GM21390 (cell line): Measurements from ENCODE around the gene LCOR.
"Not testable (repeated sequence)": the region's sequence is repeated elsewhere in the genome, so short reads cannot be mapped to it uniquely, and the experiment has no call there.

Source experiments
- ATAC-seq: cut with Tn5 transposase; IDR thresholded peaks from one replicate; pipeline ENCODE4 v1.9.1; 2021; ENCODE audit not compliant: unreplicated experiment

LCOR gene

DNA sequence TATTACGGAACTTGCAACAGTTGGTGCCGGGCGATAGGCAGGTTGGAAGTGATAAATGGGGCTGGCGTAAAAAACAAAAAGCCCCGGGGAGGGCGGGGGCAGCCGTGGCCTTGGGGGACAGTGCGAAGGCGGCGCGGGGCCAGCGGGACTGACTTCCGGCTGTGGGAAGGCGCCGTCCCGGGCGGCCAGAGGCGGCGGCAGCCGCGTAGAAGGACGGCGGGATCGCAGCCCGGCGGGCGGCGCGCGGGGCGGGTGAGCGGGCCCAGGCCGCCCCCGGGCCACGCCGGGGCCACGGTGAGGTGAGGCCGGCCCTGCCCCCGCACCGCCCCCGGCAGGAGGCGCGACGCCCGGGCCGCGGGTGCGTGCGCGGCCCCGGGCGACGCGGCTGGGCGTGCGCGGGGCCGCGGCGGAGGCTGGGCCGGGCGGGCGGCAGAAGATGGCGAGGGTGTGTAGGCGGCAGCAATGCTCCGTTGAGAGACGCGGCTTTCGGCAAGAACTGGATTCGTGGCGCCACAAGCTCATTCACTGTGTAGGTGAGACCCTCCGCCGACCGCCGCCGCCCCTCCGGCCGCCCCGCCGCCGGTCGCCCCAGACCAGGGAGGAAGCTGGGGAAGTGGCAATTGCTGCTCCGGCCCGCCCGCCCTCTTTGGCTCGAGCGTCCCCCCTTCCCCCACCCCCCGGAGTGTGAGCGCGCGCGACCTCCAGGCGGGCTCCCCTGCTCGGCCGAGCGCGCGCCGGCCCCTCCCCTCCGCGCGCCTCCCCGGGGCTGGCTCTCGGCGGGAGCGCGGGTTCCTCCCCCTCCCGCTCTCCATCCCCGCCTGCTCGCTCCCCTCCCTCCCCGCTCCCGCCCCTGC lies at the start of gene LCOR:
LCOR (plus strand) TSS at position 432 of the 854 bp plus-strand sequence. CDS start 116,760 bp downstream, outside the sequence.
- peak; percentile 56 for ATAC-seq

DNA sequence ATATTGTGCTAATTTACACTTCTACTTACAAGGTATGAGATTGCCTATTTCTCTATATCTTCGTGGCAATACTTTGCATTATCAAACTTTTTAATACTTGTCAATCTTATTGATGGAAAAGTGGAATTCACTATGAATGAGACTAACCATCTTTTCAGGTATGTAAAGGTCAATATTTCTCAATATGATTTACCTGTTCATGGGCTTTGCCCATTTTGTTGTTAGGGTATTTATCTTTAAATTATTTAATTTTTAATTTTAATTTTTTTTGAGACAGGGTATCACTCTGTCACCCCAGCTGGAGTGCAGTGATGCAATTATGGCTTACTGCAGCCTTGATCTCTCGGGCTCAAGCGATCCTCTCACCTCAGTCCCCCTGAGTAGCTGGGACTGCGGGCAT lies 47.8 kb upstream of the LCOR start:
- no peak for ATAC-seq

DNA sequence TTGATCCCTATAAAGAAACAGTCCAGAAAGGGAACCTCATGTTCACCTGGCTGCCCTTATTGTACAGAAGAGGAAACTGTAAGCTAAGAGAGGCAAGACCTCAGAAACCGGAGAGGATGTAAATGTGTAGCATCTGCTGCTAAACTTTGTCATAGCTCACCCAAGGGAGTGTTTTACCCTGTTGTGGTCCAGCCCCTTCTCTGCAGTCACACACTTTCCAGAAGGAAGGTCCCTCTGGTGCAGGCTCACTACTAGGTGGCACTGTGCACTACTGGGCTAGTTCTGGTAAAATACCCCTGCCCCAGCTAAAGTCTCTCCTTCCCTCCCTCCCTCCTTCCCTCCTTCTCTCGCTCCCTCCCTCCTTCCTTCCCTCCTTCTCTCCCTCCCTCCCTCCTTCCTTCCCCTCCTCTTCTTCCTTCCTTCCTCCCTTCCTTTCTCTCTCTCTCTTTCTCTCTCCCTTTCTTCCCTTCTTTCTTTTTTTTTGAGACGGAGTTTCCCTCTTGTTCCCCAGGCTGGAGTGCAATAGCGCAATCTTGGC lies 42.5 kb upstream of the LCOR start:
- ATAC-seq = peak; percentile 81

DNA sequence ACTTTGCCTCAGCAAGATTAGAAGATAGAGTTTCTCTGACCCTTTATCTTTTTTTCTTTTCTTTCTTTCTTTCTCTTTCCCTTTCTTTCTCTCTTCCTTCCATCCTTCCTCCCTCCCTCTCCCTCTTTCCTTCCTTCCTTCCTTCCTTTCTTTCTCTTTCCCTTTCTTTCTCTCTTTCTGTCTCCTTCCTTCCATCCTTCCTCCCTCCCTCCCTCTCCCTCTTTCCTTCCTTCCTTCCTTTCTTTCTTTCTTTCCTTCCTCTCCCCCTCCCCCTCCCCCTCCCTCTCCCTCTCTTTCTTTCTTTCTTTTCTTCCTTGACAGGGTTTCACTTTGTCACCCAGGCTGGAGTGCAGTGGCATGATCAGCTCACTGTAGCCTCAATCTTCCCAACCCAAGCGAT lies 40.2 kb upstream of the LCOR start:
- ATAC-seq = no peak

DNA sequence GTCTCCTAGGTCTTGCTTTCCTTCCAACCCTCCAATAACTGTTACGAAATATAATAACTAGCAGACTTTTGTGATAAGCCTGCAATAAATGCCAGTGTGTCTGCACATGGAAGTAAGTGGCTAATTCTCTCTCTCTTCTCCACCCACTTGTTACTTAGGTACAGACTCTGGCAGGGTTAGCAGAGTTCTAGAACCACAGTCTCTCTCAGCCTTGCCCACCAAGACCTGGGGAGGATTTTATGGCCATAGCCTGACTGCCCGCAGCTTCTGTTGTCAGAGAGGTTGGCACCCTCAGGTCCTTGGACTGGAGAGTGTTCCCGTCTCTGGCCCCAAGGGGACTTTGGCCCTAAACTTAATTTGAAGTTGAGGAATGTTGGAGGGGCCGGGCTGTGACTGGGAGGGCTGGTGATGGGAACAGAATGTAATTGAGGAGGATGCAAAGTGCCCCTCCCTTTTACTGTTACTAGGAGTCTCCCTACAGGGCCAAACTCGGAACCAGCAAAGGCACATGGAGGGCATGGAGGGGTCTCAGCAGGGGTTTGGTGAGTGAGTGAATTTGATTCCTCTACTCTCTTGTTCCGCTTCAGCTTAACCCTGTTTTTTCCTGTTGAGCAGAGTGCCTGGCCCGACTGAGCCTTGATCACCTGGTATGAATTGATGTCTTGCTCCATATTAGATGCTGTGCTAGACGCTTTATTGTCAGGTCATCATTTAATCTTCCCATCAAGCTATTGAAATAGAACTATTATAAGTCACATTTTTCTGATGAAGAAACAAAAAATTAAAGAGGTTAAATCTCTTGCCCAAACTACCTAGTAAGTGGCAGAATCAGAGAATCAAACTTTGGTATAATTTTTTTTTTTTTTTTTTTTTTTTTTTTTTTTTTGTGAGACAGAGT lies 37.0 kb upstream of the LCOR start:
- no peak for ATAC-seq

DNA sequence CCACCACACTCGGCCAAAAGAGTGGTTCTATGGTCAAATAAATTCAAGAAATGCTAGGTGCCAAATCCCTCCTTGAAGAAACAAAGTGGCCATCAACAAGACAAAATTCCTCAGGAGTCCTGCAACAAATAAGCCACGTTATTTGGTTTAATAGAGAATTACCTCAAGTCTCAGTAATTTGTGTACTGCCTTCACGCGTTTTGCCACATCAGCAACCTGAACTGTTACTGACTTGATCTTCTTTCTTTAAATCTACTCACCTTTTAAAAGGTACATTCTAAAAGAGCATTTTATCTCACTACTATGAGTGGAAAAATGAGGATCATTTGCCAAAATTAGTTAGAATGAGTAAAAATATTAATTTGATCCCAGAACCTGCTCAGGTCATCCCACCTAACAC lies 34.6 kb upstream of the LCOR start:
- no peak for ATAC-seq

DNA sequence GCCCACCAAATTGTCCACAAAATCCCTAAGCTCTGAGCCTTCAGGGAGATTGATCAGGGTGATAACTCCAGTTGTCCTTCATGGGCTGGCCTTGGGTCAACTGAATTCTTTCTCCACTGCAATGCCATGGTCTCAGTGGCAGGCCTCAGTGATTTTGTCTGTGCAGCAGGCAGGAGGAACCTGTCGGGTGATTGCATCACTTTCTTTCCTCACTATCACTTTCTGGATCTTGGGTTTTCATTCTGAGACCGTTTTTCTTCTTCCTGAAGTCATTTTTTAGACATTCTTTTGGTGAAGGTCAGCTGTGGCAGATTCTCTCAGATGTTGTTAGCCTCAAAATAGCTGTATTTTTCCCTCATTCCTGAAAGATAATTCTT lies 28.8 kb upstream of the LCOR start:
- no peak for ATAC-seq

DNA sequence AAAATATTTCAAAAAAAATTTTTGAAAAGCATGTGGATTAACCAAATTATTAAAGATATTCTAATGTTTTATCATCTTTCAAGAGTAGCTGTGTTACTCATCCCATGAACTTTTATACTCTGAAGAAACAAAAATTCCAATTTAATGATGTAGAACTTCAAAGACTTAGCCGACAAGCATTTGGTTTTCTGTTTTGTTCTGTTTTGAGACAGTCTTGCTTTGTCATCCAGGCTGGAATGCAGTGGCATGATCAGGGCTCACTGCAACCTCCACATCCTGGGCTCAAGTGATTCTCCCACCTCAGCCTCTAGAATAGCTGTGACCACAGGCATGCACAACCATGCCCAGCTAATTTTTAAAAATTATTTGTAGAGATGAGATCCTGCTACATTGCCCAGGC lies 17.8 kb upstream of the LCOR start:
- ATAC-seq = no peak

DNA sequence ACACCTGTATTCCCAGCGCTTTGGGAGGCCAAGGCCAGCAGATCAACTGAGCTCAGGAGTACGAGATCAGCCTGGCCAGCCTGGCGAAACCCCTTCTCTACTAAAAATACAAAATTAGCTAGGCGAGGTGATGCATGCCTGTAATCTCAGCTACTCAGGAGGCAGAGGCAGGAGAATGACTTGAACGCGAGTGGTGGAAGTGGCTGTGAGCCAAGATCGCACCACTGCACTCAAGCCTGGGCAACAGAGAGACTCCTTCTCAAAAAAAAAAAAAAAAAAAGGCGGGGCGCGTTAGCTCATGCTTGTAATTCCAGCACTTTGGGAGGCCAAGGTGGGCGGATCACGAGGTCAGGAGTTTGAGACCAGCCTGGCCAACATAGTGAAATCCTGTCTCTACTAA lies 13.1 kb upstream of the LCOR start:
- ATAC-seq = not testable (repeated sequence)

DNA sequence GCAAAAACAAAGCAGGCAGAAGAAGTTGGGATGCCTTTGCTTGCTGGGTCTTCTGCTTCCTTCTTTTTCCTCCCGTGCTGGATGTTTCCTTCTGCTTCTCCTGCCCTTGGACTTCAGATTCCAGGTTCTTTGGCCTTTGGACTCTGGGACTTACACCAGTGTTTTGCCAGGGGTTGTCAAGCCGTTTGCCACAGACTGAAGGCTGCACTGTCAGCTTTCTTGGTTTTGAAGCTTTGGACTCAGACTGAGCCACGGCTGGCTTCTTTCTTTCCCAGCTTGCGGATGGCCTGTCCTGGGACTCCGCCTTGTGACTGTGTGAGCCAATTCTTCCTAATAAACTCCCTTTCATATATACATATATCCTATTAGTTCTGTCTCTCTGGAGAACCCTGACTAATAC lies 11.3 kb upstream of the LCOR start:
- ATAC-seq = no peak

DNA sequence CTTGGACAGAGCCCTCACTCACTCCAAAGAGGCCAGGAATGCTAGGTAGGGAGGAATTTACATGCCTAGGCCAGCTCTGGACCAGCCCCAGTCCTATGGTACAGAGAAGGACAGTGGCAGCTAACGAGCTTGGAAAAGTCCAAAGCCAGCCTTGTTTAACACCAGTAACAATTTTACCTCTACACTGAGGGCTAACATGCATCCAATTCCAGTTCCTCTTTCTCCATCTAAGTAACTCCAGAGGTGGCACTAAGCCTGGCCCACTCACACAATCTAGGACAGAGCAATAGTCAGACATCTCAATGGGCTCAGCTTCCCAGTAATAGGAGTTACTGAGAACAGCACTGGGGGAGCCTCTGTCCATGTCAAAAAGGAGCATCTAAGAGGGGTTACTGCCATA lies 5.7 kb upstream of the LCOR start:
- ATAC-seq = no peak

DNA sequence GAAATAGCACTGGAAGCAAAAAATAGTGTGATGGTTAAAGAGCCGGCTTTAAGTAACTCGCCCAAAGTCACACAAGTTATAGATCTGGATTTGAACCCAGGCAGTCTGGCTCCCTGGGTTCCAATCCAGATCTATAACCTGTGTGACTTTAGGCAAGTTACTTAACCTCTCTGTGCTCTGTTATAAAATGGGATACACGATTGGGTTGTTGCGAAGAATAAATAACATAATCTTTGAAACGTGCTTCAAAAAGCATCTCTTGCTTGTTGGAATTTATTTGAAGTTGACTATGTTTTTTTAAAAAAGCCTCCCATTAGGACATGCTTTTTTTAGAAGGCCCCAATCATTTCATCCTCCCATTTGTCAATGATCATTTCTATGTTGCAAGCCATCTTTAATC lies 3.5 kb upstream of the LCOR start:
- ATAC-seq = no peak

DNA sequence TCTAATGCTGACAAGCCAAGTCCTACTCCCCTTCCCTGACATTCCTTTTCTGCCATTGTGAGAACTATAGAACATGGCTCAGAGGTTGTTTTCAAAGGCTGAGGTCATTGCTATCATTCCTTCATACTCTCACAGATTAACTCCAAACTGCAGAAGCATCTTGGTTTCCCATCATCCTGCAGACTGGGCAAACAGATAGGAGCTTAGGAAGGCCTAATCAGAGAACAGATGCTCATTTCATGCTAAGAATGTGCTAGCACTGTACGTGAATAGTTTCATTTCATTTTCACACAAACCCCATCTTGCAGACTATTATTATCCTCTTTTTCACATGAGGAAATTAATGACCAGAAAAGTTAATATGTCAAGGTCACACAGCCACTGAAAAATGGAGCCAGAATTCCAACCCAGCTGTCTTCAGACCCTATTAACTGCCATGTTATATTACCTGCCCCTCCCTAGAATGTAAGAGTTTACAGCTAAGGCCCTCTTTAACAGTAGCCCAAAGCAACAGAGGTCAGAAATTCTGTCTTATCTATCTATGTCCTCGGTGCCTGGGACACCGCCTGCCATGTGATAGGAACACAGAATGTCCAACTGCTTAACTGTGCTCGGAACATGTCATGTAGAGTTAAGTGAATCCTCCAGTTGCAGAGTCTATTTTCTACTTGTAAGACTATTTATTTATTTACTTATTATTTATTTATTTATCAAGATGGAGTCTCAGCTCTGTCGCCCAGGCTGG lies 2.9 kb upstream of the LCOR start:
- no peak for ATAC-seq

DNA sequence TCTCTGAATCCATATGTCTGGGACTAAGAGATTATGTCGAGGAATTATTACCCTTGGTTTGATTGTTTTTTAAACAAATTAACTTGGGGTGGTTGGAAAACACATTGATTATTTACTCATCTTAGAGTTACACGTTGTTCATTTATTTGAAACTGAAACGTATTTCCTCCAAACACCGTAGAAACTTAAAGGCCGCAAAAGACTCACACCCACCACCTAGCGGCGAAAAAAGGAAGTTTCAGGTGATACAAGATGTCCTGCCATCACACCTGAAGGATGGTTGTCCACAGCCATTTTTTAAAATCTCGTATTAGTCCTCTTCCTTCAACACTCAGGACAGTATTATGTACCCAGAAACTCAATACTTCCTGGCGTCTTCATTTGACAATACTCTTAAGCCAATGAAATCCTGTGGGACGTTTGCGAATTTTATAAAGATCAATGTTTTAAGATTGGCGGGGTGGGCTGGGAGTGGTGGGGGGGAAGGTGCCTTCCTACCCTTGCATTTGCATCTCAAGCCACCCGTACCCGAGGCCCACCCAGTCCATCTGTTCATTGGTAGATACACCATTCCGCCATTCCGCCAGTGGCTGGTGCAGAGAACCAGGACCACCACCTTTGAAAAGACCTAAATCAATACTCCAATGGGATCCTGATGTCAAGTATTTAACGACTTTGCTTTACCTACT lies 1.4 kb upstream of the LCOR start:
- ATAC-seq = no peak

DNA sequence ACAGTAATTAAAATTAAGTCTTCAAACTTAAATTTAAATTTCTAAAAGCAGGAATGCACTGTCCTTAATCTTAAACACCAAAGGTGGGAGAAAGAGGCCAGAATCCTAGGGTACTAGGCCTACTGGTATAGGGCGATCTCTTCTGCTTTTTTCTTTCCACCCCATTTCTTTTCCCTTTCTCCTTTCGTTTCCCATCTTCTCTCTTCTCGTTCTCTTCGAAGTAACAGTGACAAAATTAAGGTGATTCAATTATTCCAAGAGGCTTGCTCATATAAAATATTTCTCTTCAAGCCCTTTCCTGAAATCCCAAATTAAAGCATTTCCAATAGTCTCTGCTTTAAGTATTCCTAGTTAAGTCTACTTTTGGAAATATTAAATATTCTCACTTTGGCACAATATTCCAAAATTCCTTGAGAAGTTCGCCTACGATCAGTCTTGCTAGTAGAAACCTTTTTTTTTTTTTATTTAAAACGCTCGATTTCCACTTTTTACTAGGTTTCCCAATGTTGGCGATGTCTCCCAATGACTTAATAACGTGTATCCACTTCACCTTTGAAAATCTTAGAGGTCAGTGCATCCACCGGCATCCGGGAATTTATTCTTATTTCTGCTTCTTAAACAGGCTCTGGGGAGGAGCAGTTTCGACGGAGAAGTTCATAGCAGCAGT lies 765 bp upstream of the LCOR start:
- no peak for ATAC-seq

DNA sequence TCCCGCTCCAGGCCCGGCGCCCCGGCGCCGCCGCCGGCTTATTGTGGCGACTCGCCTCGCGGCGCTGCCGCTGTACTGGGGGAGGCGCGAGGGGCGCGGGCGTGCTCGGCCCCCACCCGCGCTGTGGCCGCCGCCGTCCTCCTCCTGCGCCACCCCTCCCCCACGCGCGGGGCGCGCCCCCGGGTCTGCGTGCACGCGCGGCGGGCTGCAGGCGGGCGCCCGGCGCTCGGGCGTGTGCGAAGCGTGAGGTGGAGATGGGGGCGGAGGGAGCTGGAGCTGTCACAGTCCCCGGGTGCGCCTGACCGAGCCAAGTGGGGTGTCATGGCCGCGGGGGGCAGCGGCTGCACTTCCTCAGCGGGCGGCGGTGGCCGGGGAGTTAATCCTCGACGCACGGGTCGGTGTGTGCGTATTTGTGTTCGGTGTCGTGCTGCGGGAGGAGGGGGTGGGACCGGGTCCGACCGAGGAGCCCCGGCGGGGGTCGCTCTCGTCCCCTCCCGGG lies 672 bp downstream of the LCOR start:
- peak; percentile 50 for ATAC-seq

DNA sequence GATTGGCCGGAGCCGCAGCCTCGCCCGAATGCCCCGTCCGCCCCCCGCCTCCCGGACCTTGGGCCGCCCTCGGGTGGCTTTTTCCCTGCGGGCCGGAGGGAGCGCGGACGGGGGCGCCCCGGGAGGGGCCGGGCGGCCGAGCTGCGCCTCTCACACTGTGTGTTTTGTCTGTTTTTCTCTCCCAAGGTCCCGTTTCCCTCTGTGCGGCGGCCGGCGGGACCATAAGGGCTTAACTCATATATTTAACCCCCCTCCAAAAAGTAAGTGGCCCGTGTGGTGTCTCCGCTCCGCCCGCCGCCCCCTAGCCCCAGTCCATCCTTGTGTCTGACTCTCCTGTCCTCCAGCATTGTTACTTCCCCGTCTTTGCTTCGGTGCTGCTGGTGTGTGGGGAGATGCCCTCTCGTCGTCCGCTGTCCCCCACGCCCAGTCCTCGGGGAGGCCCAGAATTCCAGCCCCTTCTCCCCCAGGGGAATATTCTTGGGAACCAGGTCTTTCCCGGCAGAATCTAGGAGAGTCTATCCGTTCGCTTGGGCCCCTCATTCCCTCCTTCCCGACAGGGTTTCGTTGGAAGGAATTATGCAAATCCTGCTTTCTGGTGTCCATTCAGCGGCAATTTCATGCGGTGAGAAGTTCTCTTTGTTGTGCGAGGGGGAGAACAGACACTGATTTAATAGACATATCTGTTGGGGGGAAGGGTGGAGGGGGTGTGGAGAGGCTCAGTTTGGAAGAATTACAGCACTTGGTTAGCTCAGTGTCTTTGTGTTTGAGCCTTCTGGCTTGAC lies 1.3 kb downstream of the LCOR start:
- ATAC-seq = peak; percentile 0

DNA sequence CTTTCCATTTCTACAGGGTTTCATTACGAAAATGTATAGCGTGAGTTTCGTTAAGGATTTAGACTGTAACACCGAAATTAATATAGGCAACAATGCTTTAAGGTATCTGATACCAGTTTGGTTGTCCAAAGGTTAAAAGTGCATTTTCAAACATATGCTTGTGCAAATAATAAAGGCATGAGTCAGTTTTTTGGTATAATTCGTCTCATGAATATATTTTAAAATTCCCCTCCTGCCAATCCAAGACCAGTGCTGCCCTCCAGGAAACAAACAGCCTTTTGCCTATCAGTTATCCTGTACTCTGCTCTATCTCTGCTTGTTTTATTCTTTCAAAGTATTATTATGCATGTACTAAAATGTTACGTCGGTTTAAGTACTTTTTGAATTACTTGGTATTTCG lies 2.0 kb downstream of the LCOR start:
- no peak for ATAC-seq

DNA sequence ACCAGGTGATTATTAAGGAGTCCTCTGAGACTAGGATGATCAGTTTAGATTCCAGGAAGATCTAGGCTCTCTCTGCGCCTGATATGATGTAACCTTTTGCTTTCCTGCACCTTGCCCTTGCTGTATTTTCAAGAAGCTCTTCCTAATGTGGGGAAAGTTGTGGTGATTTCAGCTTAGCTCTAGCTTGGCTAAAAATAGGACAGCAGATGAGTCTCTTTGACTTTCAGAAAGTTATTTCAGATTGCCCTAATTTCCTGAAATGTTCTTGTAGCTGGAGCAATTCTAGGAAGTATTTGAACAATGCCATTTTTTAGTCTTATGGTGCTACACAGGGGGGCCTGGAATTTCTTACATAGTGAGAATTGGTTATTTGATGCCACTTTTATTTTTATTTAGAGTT lies 3.8 kb downstream of the LCOR start:
- no peak for ATAC-seq
